HCEC 1CT (cell line): Measurements from ENCODE around the gene CPE.
A peak's percentile ranks its signal among the peaks of the same experiment; 100 is the strongest.

Experiments used
- DNase-seq: peaks from one replicate; pipeline ENCODE4 v3.0.0-alpha.2; 2017

CPE gene

DNA sequence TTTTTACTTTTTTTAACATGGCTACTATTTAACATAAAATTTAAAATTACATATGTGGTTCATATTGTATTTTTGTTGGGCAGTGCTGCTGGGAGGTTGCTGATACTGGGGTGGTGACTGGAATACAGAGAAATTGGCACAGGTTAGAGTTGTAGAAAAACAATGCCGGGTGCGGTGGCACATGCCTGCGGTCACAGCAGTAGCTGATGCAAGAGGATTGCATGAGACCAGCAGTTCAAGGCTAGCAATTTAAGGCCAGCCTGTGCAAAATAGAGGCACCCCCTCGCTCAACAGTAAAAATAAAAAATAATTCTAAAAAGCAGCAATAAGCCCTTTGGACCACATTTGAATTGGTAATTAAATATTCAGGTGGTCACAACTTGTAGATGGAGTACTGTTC, 11.8 kb upstream of the CPE start:
- DNase-seq = no peak

DNA sequence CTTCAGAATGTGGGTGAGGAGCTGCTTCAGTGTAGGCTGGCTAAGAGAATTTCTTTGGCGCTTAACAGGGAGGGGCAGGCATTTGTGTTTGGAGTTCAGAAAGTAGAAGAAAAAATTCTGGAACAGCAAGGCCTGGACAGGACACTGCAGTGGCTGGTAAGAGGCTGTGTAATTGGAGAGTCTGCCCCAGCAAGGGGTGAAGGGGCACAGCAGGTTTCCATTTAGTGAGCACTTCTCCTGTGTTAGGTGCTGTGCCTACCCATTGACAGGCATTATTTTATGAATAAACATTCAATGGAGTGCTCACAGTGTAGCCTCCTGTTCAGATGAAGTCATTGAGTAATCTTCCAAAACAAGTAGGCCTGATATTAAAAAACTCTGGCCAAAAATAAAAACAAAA, 10.7 kb upstream of the CPE start:
- no peak for DNase-seq

DNA sequence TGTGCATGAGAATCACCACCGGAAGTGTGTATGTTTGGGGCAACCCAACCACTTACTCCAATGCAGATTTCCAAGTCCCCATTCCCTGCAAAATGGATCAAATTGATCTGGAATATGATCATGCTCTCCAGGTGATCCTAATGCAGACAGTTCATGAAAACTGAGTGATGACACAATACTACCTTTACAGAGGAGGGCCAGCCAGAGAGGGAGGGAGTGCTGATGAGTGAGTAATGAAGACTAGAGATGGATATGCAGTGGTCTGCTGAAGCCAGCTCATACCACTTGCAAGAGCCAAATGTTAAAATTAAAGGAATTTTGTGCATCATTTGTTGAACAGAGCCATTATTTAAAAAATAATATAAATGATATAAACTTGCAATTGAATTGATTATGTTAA, 10.2 kb upstream of the CPE start:
- DNase-seq = no peak

DNA sequence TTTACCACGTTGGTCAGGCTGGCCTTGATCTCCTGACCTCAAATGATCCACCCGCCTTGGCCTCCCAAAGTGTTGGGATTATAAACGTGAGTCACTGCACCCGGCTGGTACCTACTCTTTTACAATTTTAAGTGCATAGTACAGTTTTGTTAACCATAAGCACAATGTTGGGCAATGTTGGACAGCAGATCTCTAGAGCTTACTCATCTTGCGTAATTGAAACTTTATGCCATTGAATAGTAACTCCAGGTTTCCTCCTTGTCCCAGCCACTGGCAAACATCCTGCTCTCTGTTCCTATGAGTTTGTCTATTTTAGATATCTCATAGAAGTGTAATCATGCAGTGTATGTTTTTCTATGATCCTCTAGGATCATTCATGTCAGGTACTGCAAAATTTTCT, 9.3 kb upstream of the CPE start:
- peak; percentile 62 for DNase-seq

DNA sequence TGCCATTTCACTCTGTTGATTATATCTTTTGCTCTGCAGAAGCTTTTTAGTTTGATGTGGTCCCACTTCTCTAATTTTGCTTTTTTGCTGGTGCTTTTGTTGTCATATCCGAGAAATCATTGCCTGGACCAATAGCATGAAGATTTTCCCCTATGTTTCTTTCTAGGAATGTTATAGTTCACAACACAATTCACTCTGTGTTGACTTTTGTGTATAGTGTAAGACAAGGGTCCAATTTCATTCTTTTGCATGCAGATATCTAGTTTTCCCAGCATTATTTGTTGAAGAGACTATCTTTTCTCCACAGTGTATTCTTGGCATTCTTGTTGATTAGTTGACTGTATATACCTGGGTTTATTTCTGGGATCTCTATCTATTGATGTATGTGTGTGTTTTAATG, 8.3 kb upstream of the CPE start:
- DNase-seq = no peak

DNA sequence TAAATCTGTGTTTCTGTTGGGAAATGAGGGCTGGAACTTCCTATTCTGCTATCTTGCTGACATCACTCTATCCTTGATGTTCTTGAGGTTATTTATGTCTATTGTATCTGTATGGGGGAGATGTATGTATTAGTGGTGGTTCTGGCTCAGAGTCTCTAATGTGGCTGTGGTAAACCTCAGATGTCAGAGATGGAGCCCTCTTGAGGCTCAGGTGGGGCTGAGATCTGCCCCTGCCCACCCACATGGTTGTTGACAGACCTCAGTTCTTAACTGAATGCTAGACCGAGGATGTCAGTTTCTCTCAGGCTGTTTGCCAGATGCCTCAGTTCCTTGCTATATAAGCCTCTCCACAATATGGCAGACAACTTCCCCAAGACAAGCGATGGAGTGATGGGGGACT, 3.3 kb upstream of the CPE start:
- no peak for DNase-seq

DNA sequence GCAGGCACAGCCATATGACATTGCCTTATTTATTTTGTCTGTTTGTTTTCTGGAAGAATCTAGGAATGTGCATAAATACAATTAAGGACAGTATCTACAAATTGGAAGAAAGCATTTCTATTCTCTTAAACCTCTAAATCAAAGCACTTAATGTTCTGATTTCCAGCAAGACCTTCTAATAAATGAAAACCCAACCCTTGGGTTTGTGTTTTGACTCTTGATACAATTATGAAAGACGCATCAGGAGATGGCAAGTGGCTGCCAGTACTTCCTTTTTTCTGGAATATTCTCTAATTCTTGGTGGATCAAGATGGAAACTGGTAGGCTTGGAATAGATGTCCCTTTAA, 437 bp upstream of the CPE start:
- no peak for DNase-seq

DNA sequence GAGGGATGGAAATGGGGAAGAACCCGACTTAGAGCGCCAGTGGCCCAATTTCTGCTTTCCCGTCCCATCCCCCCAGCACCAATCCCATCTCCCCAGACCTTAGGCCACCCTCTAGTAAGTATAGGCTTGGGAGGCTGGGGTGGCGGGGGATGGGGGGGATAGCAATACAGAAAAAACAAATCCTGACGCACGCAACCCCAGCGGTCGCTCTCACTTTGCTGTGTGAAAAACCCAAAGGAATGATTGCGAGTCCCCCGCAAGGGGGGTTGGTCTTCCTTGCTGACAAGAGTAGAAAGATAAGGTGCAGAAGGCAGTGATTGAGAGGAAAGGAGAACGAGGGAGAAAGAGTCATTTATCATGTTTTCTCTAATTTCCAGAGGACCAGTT, 863 bp downstream of the CPE start:
- DNase-seq = no peak

DNA sequence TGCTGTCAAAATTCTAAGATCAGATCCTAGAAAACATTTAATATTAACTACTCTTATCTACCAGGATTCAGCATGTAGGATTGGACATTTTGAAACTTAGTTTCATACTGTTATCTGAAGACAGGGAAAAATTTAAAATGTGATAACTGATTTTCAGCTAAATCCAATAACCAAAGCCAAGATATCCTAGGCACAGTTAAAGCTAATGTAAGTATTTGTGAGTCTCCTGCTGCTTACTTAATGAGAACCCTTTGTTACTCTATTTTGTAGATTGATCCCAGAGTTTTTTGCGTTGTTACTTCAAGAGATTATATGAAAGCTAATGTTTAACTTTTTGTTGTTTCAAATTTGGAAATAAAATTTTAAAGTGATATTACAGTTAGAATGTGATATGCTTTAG, 2.0 kb downstream of the CPE start:
- DNase-seq = no peak

DNA sequence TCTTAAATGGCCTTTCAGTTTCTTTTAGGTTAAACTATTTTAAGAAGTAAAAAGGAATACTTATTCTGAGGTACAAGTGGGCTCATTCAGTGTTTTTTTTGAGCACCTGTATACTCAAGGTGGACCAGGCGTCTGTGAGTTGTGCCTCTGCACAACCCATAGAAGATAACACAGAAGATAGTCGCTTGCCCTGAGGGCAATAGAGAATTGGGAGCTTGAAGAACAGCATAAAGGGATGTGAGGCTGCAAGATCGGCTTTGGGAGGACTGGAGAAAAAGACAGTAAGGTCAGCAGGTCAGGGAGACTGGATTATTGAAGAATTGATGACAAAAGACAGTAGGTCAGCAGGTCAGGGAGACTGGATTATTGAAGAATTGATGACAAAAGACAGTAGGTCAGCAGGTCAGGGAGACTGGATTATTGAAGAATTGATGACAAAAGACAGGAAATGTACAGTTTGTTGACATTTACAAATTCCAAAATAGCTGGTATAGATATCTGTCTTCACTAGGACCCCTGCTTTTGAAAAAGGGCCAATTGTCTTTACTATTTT, 3.1 kb downstream of the CPE start:
- DNase-seq = no peak

DNA sequence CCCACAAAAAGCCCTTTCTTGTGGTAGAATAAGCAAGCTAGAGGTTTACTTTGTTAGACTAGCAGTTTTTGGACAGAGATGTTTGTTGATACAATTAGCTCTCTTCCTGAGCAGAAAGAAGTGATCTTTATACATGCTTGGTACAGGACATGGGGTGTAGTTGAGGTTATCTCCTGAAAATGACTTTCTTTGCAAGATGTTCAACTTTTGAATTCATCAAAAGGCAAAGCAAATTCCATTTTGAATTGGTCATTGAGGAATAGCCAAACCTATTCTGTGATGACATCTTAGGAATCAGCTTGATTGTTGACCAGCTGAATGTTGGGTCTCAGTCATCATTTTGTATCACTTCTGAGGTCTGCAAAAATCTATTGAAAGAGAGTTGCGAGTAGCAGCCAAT, 3.8 kb downstream of the CPE start:
- no peak for DNase-seq

DNA sequence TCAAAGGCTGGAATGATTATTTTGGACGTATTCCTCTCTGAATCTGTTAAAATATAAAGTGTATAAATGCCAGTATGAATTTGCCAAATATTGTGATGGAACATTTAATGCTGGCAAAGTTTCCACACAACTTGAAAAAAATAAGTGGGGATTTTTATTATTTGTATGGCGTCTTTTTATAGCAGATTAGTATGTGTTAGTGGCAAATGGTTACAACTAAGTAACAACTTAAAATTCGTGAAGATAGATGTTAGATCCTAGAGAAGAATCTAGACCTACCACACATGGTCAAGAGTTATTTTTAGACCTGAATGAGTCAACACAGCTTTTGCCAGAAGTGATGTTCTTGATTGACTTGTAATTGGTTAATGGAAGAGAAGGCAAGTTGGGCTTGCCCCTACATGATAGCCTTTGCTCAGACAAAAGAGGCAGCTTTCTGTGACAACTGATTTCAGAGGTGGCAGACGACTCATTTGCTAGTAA, 4.8 kb downstream of the CPE start:
- no peak for DNase-seq

DNA sequence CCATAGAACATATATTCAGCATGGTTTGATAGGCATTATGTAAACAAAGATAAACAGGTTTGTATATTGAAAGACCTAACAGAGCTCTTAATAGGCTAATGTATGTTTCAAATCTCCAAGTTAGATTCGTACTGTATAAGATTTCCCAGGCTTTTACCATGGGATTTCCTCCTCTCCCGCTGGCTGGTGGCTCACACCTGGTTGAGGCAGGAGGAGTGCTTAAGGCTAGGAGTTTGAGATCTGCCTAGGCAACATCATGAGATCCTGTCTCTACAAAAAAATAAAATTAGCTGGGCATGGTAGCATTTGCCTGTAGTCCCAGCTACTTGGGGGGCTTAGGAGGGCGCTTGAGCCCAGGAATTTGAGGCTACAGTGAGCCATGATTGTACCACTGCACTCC, 5.4 kb downstream of the CPE start:
- no peak for DNase-seq

DNA sequence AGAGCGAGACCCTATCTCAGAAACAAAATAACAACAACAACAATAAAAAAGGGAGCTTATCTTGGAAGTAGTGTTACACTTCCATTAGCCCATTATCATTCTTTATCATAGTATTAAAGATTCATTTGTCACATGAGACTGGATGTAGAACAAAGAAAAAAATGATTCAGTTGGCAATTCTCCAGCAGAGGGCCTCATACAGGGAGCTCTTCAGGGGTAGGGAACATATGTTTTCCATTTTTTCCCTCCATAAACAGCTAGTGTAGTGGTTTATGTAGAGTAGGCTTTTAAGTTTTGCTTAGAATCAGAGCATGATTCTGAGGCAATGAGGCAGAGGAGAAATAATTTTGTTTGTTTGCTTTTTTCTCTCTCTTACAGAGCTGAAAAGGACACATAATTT, 5.8 kb downstream of the CPE start:
- DNase-seq = no peak

DNA sequence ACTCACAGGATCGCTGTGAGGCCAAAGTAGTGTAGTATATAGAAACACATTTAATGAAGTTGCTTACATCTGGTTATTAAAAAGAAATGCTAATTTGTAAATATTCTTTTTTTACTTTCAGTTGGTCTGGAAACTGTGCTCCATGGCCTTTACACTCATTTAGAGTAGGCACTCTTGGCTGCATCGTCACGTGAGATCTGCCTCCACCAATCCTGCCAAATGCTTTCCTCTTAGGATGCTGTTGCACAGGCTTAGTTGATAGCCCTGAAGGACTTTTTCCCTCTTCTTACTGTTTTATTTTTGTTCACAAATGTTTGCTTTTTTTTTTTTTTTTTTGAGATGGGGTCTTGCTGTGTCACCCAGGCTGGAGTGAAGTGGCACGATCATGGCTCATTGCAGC, 6.3 kb downstream of the CPE start:
- DNase-seq = no peak

DNA sequence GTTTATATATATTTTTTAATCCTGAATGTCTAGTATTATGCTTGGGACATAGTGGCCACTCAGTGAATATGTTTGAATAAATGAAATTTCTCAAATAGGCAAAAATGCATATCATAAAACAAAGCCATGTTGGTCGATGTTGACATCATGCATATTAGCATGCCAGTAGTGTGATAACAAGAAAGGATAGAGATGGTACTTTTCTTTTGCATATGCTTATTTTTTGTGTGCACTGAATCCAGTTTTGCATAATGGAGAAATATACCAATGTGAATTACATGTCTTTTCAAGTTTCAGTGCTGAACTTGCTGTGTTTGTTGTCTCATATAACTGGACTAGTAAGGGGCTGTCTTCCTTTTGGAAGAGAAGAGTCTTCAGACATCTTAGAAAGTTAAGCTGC, 7.5 kb downstream of the CPE start:
- DNase-seq = no peak

DNA sequence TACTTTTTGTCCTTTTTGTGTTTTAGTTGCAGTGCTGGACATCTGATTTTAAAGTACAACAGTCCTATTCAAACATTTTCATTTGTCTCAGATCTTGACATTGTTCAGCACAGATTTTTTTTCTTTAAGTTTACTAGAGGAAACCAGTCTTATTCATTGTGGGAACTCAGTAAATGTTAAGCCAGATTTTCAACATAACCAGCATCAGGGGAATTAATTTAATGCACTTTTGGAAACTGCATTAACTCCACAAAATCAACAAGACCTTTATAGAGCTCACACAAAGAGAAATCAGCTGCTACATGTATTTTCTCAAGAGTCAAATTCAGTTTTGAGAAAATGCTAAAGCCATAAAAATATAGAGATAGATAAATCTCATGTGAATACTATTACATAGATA, 9.9 kb downstream of the CPE start:
- no peak for DNase-seq

DNA sequence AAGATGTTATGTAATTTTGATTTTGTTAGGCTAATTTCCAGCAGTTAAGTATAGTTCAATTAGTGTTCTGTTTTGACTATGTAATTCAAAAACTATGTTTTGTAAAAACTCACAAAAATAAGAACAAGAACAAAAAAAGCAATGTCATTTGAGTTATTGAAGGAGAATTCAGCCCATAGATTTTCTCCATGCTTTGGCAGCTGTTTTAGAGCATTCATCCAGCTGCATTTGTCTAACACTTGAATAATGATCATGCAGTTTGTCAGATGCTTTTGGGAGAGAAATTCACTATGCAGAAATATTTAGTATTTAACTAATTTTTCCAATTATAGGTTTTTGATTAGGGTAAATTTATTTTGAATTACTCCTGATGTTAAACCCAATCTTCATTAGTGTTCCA, 14.2 kb downstream of the CPE start:
- DNase-seq = no peak

DNA sequence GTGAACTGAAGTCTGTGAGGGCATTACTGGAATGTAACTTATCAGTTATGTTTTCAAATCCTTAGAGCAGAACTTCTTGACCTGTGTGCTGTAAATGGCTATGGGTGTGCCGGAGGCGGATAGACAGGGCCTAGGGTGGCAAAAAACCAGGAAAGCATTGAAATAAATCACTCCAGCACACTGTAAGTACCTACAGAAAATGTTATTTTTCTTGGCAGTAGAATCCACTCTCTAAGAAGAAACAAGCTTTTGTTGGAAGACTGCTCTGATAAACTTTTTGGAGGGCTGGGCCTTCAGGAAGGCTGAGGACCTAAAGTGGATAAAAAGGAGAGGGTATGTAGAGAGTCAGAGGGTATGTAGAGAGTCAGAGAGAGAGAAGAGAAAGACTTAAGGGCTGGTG, 14.9 kb downstream of the CPE start:
- no peak for DNase-seq

DNA sequence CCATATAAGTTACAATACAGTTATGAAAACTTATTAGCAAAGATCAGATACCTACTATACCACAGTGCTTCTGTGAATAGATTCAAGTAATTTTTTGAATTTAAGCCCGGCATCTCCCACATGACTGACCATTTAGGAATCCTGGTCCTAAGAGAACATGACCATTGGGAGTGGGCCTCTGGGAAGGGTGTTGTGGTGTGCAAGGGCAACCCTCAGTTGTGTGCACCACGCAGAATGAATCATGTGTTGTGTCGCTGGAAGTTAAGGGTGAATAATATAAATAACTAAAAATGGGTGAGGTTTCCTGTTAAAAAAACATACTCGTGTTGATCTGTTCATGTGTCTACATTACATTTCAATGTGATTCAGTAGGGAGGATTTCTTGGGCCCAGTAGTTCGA, 15.5 kb downstream of the CPE start:
- peak; percentile 24 for DNase-seq

DNA sequence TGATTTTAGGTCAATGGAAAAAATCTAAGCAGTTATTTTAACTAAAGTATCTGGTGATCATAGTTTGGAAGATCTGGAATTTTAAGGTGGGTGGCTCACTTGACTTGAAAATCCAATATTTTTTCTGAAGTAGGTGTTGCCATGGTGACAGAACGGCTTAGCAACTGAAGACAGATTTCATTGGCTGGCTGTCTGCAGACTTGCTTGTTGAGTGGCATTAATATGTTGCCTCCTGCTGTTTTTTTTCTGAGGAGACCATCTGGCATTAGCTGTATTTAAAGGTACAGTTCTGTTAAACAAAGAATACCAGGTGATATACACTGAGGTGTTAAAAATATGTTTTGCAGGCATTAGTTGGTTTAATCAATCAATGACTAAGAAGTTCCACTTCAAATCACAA, 19.8 kb downstream of the CPE start:
- DNase-seq = peak; percentile 14

DNA sequence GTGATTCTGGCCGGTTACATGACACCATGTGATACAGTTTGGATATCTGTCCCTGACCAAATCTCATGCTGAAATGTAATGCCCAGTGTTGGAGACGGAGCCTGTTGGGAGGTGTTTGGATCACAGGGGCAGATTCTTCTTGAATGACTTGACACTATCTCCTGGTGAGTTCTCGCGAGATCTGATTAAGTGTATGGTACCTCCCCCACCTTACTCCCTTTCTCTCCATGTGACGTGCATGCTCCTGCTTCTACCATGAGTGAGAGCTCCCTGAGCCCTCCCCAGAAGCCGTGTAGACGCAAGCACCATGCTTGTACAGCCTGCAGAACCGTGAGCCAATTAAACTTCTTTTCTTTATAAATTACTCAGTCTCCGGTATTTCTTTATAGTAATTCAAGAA, 23.6 kb downstream of the CPE start:
- DNase-seq = no peak

DNA sequence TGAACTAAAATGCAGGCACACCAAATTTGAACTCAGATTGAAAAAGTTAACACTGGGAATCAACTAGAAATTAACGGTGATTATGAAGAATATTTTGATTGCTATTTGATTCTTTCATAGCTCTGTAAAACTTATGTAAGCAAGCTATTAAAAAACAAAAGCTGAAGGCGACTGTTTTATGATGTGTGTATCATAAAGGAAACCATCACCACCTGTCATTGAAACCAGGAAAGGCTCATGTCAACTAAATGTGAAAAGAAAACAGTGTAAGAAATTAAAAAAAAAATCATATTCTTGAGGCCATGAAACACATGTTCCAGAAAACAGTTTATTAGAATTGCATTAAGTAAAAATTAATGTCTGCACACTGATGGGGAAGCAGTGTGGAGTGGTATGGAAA, 24.2 kb downstream of the CPE start:
- DNase-seq = no peak

DNA sequence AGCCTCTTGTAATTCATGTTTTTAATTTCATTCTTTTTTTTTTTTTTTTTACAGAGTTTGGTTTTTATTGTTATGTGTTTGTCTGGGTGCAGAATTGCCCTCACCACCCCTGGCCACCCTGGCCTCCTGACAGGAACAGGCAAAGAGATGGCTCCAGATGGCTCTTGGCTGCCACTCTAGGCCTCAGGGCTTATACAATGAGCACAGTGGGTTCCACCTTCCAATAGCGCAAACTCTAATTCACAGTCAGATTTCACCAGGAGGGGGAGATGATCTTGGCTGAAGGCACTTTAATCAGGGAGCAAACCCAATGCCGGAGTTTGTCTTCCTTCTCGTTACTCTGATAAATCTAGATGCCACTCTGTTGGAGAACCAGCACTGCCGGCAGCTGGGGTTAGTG, 24.8 kb downstream of the CPE start:
- no peak for DNase-seq

DNA sequence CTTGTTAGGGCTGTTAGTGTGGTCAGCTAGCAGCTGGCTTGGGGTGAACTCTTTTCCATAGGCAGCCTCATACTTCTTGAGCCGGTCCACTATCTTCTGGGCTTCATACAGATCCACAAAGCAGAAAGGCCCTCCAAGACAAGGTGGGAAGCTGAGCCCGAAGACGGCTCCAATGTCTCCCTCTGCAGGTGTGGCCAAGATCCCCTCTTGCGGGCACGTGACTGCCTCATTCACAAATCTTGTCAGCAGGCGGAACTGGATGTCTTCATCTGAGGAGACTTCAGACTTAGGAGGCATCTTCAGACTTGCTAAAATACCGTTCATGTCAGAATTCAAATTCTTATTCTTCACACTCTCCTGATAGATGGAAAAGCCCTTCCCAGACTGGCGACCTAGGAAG, 25.3 kb downstream of the CPE start:
- DNase-seq = no peak

DNA sequence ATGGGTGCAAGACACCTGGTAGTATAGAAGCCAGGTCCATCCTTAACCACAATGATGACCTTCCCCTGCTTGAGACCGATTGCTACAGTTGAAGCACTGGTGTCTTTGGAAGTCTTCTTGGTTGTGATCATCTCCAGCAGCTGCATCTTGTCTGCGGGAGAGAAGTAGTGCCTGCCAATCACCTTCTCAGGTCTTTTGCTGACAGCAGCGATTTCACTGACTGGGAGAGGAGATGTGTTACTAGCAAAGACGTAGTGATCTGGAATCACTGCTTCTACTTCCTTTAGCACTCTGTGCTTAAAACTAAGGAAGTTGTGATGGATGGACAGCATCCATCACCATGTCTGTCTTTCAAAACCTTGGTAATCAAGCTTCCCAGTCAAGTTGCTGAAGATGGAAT, 25.9 kb downstream of the CPE start:
- DNase-seq = no peak
